ENCODE measurements around the gene MBOAT2.

DNA sequence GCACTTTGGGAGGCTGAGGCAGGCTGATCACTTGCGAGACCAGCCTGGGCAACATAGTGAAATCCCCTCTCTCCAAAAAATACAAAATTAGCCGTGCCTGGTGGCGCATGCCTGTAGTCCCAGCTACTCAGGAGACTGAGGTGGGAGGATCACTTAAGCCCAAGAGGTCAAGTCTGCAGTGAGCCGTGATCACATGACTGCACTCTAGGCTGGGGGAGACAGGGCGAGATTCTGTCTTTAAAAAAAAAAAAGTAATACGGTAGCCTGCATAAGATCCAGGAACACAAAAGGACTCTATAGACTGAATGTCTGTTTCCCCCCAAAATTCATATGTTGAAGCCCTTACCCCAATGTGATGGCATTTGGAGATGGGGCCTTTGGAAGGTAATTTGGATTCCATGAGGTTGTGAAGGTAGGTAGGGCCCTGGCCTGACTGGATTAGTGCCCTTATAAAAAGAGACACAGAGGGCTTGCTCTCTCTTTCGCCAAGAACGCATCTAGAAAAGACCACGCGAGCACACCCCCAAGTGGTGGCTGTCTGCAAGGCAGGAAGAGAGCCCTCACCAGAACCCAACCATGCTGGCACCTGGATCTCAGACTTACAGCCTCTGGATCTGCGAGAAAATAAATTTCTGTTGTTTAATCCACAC is 17.0 kb downstream of the MBOAT2 start:
- TF ChIP-seq, protein P1, sequence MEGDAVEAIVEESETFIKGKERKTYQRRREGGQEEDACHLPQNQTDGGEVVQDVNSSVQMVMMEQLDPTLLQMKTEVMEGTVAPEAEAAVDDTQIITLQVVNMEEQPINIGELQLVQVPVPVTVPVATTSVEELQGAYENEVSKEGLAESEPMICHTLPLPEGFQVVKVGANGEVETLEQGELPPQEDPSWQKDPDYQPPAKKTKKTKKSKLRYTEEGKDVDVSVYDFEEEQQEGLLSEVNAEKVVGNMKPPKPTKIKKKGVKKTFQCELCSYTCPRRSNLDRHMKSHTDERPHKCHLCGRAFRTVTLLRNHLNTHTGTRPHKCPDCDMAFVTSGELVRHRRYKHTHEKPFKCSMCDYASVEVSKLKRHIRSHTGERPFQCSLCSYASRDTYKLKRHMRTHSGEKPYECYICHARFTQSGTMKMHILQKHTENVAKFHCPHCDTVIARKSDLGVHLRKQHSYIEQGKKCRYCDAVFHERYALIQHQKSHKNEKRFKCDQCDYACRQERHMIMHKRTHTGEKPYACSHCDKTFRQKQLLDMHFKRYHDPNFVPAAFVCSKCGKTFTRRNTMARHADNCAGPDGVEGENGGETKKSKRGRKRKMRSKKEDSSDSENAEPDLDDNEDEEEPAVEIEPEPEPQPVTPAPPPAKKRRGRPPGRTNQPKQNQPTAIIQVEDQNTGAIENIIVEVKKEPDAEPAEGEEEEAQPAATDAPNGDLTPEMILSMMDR (IDR thresholded peaks at IDR 0.05; ENCODE audit: insufficient read depth, low read length): peak; percentile 20
- TF ChIP-seq, protein P2, sequence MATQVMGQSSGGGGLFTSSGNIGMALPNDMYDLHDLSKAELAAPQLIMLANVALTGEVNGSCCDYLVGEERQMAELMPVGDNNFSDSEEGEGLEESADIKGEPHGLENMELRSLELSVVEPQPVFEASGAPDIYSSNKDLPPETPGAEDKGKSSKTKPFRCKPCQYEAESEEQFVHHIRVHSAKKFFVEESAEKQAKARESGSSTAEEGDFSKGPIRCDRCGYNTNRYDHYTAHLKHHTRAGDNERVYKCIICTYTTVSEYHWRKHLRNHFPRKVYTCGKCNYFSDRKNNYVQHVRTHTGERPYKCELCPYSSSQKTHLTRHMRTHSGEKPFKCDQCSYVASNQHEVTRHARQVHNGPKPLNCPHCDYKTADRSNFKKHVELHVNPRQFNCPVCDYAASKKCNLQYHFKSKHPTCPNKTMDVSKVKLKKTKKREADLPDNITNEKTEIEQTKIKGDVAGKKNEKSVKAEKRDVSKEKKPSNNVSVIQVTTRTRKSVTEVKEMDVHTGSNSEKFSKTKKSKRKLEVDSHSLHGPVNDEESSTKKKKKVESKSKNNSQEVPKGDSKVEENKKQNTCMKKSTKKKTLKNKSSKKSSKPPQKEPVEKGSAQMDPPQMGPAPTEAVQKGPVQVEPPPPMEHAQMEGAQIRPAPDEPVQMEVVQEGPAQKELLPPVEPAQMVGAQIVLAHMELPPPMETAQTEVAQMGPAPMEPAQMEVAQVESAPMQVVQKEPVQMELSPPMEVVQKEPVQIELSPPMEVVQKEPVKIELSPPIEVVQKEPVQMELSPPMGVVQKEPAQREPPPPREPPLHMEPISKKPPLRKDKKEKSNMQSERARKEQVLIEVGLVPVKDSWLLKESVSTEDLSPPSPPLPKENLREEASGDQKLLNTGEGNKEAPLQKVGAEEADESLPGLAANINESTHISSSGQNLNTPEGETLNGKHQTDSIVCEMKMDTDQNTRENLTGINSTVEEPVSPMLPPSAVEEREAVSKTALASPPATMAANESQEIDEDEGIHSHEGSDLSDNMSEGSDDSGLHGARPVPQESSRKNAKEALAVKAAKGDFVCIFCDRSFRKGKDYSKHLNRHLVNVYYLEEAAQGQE (IDR thresholded peaks at IDR 0.05; ENCODE audit: insufficient replicate concordance, low read depth): no peak
- no peak for TF ChIP-seq POLR2AphosphoS5 (IDR thresholded peaks at IDR 0.05; ENCODE audit: low read depth)
- TF ChIP-seq GABPA (IDR thresholded peaks at IDR 0.05; ENCODE audit: low read depth): no peak

Data from HL-60 (cell line).